ENCODE results near the gene SULT1B1. TPM values are rescaled to one million over a fixed set of nuclear protein-coding genes. Genes with fewer than 3 reads are reported as not detected.

The SULT1B1 gene
- total and polyA plus RNA-seq, 10 of the 15 experiments (the other 5 are each of a cell fraction or from before 2014, with no cell fraction given): 0.01 to 0.05 (median 0.01) TPM; not detected in 7

- no TSS peak for BruUV-seq (replicated peaks)
- CTCF ChIA-PET: no interaction called here
- RAD21 ChIA-PET (ENCODE audit: unreplicated experiment): no interaction called here
- Histone ChIP-seq H3K9me3 (replicated peaks; ENCODE audit: control insufficient read depth, insufficient read depth, low read length) (no peaks in the 10 kb centered on the region), H3K36me3 (ENCODE audit: control insufficient read depth in 2 of 2, insufficient read depth in 2 of 2, low read length in 1 of 2) (no peaks in the 10 kb centered on the region), H3K4me1 (ENCODE audit: control insufficient read depth, insufficient read depth, low read length) (no peaks in the 10 kb centered on the region), H3K79me2 (ENCODE audit: control insufficient read depth, insufficient read depth, low read length) (no peaks in the 10 kb centered on the region), H3K9ac (ENCODE audit: control insufficient read depth, insufficient read depth, low read length) (no peak overlapping the region), H3K27me3 (replicated peaks in 1 of 2; ENCODE audit: control insufficient read depth in 2 of 2, insufficient read depth in 2 of 2, low read length in 1 of 2) (no peaks in the 10 kb centered on the region; a peak in 2 of 4 replicates), H3K27ac (ENCODE audit: control insufficient read depth, insufficient read depth) (no peak overlapping the region), H4K20me1 (ENCODE audit: control insufficient read depth, insufficient read depth) (no peaks in the 10 kb centered on the region), H3K4me2 (ENCODE audit: control insufficient read depth, insufficient read depth) (no peak overlapping the region), H3K4me3 (no peak overlapping the region), H2AFZ (ENCODE audit: control insufficient read depth, low read depth, low read length) (no peak overlapping the region)
- ATAC-seq: no peak
- POLR2A ChIA-PET: no interaction called here
- in situ Hi-C loops (cut with MboI) (no loop called here), intact Hi-C loops (cut with micrococcal nuclease; ENCODE audit: unreplicated experiment) (no loop called here)
- no peak for TF ChIP-seq MXI1 (IDR thresholded peaks at IDR 0.05; ENCODE audit: low read depth, low read length)
- TF ChIP-seq ZBED1 (IDR thresholded peaks at IDR 0.05; ENCODE audit: borderline replicate concordance): no peak
- no peak for TF ChIP-seq ELK1 (IDR thresholded peaks at IDR 0.05; ENCODE audit: low read depth, low read length)
- TF ChIP-seq JUND (IDR thresholded peaks at IDR 0.05; ENCODE audit: low read depth, low read length): no peak
- no peak for TF ChIP-seq POLR2AphosphoS5 (IDR thresholded peaks at IDR 0.05; ENCODE audit: low read length)
- TF ChIP-seq EZH2 (IDR thresholded peaks at IDR 0.05; ENCODE audit: borderline replicate concordance, control insufficient read depth, low read depth, low read length): no peak
- no peak for TF ChIP-seq NR2C2 (IDR thresholded peaks at IDR 0.05; ENCODE audit: borderline replicate concordance, control insufficient read depth, insufficient read length, low read depth)
- no peak for TF ChIP-seq CBX3 (IDR thresholded peaks at IDR 0.05; ENCODE audit: borderline replicate concordance, low read depth)
- TF ChIP-seq HDAC2 (IDR thresholded peaks at IDR 0.05): no peak
- no peak for TF ChIP-seq RELA (IDR thresholded peaks at IDR 0.05; ENCODE audit: borderline replicate concordance, partially characterized antibody)
- no peak for TF ChIP-seq CBFB (IDR thresholded peaks at IDR 0.05; ENCODE audit: low read depth)
- TF ChIP-seq TCF3 (IDR thresholded peaks at IDR 0.05; ENCODE audit: borderline replicate concordance, insufficient read depth, low read depth, low read length): no peak
- no peak for TF ChIP-seq NRF1 (conservative IDR thresholded peaks at IDR 0.05; ENCODE audit: low read depth, low read length)
- no peak for TF ChIP-seq POLR2AphosphoS2 (IDR thresholded peaks at IDR 0.05; ENCODE audit: low read depth, low read length)
- TF ChIP-seq CEBPB (IDR thresholded peaks at IDR 0.05; ENCODE audit: borderline replicate concordance in 1 of 2, low read depth in 2 of 2, low read length in 2 of 2): no peak
- no peak for TF ChIP-seq PAX5 (IDR thresholded peaks at IDR 0.05; ENCODE audit: borderline replicate concordance, low read depth, low read length)
- no peak for TF ChIP-seq CTCF (IDR thresholded peaks at IDR 0.05 in 2 of 3, conservative IDR thresholded peaks at IDR 0.05 in 1 of 3; ENCODE audit: control insufficient read depth in 2 of 3, extremely low read depth in 1 of 3, insufficient read depth in 1 of 3, low read depth in 3 of 3, low read length in 3 of 3)
- TF ChIP-seq IRF3 (IDR thresholded peaks at IDR 0.05): no peak
- DNase-seq (ENCODE audit: low read depth, low spot score): no peak
- no peak for FAIRE-seq
- SMC1A ChIA-PET (ENCODE audit: uncharacterized antibody, unreplicated experiment): no interaction called here
- 22% methylated on average over 13 of the region's 13 CpGs for WGBS (ENCODE audit: insufficient coverage, insufficient replicate concordance, low lambda C conversion rate, missing lambda C conversion rate)
Observed at GRCh38 chr4:69743476-69744156, 16.8 kb downstream of the SULT1B1 start.
